GM21367 (cell line): Measurements from ENCODE around the gene UBE4A.

ENCODE experiments used
- ATAC-seq: cut with Tn5 transposase; IDR thresholded peaks from one replicate; pipeline ENCODE4 v1.9.1; 2021; ENCODE audit not compliant: unreplicated experiment

Gene UBE4A

DNA sequence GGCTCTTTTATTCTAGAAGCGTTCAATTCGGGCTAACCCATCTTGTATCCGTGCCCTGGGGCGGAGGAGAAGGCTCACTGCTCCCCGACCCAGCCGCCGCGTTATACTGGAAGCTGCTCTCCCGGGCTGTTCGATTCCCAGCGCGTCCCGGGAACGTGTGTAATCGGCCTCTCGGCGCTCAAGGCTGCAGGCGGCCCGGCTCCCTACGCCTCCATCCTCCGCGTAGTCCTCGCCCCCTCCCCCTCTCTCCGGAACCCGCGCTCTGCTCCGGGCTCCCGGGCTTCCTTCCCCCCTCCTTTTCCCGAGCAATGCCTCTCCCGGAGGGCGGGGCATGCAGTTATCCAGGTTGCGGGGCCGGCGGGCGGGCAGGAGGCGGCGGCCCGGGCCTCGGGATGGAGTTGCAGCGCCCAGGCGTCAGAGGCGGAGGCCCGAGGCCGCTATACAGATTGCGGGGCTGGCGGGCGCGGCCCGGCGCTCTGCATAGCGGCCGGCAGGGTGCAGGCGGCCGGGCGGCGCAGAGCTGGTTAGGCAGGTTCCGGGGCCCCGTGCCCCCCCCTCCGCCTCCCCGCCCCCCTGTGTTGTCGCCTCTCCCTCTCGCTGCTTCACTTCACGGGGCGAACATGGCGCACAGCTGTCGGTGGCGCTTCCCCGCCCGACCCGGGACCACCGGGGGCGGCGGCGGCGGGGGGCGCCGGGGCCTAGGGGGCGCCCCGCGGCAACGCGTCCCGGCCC, 76.7 kb downstream of the UBE4A start, which contains the start of gene KMT2A:
KMT2A (plus strand) TSS at position 600 of the 732 bp plus-strand sequence; CDS start at position 621, 21 bp downstream.
- ATAC-seq, result peak; percentile 48

DNA sequence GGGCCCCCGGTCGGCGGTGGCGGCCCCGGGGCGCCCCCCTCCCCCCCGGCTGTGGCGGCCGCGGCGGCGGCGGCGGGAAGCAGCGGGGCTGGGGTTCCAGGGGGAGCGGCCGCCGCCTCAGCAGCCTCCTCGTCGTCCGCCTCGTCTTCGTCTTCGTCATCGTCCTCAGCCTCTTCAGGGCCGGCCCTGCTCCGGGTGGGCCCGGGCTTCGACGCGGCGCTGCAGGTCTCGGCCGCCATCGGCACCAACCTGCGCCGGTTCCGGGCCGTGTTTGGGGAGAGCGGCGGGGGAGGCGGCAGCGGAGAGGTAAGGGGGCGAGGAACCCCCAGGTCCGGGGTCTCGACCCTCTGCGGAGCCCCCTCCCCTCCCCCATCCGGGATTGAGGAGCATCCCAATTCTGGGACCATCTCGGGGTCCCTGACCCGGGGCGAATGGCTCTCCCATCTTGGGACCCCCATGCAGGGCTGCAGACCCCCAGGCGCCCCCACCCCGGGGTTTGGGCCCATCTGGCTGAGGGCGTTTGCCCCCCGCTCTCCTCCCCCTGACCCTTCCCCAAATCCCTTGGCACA, 77.3 kb downstream of the UBE4A start:
- peak; percentile 3 for ATAC-seq

DNA sequence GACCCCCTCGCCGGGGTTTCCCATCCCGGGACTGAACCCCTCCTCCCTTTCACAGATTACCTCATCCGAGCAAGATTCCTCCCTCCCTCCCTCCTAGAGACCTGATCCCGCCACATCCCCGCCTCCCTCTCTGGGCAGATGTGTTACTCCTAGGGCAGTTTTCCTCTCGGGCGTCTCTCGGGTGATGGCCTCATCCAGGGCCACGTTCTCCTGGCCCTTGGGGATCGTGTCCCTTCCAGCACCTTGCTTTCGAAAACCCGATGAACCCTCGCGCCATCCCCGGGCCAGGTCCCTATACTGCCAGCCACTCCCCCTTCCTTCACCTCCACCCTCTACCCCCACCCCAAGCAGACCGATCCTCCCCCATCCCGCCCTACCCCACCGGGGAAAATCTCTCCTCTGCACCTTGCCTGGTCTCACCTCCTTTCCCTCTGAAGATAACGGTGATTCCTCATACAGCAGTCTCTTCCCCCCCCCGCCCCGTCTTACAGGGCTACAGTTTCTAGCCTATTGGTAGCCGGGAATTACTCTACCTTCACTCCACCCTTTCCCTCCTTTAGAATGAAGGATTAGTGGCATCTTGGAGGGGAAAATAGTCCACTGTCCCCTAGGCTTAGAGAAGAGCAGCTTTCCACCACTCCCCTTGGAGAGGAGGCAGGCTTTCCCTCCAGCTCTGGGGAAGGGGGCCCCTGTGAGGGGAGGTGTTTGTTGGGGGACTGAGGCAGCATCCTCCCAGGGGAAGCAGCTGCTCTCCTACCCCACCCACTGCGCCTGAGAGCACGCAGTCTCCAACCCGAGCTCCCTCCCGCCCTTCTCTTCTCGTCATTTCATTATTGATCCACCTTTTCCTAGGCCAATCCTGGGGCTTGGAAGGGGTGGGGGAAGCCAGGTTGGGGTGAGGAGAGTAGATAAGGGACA, 78.1 kb downstream of the UBE4A start:
- ATAC-seq, result no peak

DNA sequence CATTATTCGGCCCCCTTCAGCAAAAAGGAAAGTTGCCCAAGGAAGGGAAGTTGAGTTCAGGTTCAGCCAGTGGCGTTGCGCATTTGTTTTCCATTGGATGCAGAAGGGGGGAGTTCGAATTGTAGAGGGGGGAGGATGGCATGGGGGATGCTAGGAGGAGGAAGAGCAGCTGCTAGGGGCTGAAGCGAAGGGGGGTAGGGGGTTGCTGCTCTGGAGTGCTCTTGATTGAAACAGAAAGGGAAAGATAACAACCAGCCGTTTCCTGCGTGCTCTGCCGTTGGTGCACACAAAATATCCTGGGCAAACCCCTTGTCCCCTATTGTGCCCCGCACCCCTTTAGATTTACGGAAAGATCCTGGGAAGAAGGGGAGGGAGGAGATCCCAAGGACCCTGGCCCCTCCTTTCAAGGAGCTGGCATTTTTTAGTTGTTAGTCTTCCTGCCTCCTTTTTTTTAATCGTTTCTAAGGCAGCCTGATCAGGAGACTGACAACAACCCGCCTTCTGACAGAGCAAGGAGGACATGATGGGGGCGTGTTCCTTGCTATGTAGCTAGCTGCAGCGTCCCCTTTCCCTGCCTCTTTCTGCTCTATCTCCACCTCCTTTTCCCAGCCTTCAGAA, 79.0 kb downstream of the UBE4A start:
- no peak for ATAC-seq

DNA sequence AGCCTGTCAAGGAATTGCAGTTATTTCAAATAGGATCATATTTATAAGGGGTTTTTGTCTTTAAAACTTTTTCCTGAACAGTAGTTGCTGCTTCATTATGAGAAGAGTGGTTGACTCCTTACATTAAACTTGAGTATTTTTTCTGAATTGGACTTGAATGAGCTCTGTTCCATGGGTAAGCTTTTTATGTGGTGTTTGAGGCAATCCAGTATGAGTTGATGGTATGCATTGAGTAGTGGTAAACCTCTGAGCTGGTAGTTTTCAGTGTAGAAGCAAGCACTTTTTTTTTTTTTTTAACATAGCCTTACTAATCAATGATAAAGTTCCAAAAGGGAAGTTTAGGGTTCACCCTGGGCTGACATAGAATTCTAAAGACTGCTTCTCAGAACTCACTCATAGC, 80.2 kb downstream of the UBE4A start:
- no peak for ATAC-seq

DNA sequence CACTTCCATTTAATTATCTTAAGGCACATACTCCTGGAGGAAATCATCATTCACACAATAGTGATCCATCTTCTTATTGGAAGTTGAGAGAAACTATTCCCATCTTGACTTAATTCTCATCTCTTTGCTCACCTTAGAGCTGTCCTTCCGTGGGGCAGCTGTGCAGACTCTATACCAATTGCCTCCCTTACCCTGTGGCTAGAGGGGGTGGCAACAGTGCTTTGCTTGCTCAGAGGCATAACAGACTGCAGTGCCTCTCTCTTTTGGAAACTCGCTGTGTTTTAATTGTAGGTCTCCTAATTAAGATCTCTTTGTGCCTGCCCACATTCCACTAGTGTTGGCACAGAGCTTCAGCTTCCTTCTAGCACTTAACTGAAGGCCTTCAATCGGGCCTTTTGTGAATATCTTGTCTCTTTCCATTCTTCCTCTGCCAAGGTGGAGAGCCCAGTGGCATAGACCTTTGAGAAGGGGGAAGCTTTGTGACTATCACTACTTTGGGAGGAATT, 82.4 kb downstream of the UBE4A start:
- no peak for ATAC-seq

DNA sequence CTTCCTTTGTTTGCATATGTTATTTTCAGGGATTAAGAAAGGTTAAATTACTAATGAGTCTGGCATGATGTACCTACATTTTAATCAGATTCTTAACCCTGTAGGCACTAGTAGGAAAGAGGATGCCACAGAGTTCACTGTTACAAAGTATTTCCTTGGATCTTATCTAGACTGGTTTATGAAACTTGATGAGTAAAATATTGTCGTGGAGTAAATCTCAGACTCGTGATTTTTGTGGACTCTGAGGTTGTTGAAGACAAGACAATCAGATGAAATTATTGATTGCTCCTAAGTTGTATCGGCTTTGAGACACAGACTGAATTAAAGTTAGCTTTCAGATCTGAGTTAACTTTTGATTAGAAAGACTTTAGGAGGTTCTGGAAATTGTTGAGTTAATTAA, 82.9 kb downstream of the UBE4A start:
- ATAC-seq, result no peak

DNA sequence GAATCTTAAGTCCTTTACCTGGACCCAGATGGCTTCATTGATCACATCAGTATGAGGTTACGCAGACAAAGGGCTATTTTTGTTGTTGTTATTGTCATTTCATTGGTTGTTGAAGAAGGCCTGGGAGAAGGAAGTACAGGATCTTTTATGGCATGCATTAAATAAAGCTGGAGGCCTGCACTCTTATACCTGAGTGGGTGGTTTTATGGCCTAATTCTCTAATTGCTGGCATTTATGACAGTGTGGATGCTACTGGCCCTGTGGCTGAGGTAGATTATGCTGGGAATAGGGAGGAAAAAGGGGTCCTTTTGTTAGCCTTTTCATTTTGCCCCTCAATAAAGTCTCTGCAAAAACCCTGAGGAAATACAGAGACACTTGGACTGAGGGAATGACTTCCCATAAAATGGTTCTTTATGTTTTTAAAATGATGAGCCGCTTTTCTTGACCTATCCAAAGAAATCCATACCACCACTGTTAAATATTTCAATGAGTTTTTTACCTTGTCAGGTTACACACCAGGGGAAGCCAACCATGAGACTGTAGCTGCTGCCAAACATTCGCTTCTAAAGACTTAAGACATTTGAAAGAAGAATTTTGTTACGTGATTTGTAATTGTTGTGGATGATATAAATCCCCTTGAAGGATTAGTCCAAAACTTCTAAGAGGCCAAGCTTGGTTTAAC, 83.6 kb downstream of the UBE4A start:
- no peak for ATAC-seq

DNA sequence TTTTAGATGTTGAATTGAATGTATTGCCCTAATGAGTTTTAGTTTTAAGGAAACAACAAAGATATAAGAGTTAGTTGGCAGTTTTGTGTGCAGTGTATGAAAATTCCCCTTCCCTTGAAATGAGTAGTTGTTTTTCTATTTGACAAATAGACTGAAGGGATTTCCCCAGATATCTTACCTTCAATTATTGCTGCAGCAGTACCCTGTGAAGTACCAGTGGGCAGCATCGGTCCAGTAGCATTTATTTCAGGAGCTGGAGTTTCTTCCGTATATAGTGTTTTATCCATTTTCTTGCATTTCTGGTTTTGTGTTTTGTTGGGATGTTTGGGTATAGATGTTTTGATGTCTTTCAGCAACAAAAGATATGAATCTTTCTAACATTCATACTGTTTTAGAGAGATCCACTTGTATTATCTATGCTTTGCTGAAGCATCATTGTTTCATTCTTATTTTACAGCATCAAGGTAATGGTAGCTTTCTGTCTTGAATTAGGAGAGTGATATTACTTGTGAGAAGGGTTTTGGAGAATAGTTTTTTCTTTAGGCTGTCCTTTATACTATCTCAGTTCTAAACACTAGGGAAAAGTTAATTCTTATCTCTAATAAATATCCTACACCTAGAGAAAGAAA, 84.3 kb downstream of the UBE4A start:
- ATAC-seq, result no peak

DNA sequence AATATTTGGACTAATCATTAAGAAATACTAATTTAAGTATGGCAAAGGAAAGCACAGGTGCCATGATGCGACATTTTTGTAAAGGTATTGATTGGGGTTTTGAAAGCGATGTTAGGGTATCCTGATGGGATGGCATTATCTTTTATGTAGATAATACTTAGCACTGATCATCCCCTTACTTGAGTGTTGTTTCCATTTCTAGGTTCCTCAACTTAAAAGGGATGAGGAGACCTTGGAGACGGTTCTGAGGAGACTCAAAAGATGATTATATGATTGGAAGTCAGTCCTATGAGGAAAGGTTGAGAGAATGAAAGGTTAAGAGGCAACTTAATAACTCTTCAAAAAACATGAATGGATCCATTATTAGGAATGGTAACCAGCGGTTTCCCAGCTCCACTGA, 88.0 kb downstream of the UBE4A start:
- no peak for ATAC-seq

DNA sequence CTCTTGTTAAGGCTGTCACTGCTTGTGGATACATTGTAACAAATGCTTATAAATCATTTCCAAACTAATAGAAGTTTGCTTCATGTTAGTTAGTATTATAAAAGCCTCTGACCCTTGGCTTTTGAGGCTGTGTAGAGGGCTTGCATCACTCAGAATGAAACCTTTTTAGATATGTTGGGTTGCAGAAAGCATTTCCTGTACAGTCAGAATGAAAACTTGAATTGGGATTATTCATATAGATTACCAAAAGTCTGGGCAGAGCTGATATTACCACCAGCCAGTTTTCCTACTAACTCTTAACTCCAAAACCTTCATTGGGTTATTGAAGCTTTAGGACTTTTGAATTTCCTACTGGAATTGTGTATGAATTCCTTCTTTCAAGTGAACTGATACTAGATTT, 88.9 kb downstream of the UBE4A start:
- no peak for ATAC-seq
